ENCODE results near the gene UTS2B. TPM values are rescaled to one million over a fixed set of nuclear protein-coding genes. Genes with fewer than 3 reads are reported as not detected.

UTS2B gene
- polyA plus RNA-seq, 1 donor from 2014 or later, result 0.46 TPM

DNA sequence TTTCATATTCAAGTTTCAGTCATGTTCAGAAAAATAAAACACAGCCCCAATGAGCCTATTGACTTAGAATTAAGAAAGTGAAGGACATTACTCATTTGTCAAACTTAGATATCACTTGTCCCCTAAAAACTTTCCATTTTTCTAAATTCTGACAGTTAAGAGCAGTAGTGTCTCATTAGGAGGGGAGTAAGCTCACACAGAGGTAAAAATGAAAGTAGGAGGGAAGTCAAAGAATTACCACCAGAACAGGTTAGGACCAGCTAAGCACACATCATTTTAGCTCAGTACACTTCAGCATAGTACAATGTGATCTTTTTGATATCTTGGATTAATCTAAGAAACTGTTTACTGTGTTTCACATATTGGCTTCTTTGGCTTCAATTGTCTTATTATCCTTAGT, 67.0 kb downstream of the UTS2B start:
- H4K20me1 ChIP-seq (ENCODE audit: insufficient read depth), result no peaks in the 10 kb centered on the region
- H3K9me2 ChIP-seq (ENCODE audit: insufficient read depth, low read length), result no peaks in the 10 kb centered on the region
- no peak overlapping the region for H3K4me3 ChIP-seq (ENCODE audit: low read length)
- H3K36me3 ChIP-seq (ENCODE audit: insufficient read depth, low read length), result no peaks in the 10 kb centered on the region
- H3F3A ChIP-seq (ENCODE audit: insufficient read depth, low read length, poor library complexity, severe bottlenecking), result no peaks in the 10 kb centered on the region
- no peaks in the 10 kb centered on the region for H3K79me2 ChIP-seq (replicated peaks; ENCODE audit: insufficient read depth, low read length)
- no peaks in the 10 kb centered on the region for H3K27me3 ChIP-seq (ENCODE audit: insufficient read depth, low read depth, low read length)
- H3K9me3 ChIP-seq (ENCODE audit: low read length), result no peaks in the 10 kb centered on the region
- TF ChIP-seq SMC3 (conservative IDR thresholded peaks at IDR 0.05; ENCODE audit: poor library complexity), result no peak
- H2AFZ ChIP-seq (ENCODE audit: low read depth, low read length), result no peak overlapping the region
- no peak overlapping the region for H3K27ac ChIP-seq (ENCODE audit: low read length)
- H3K4me2 ChIP-seq (ENCODE audit: low read length), result no peak overlapping the region
- no peak overlapping the region for H3K9ac ChIP-seq (ENCODE audit: low read length)

DNA sequence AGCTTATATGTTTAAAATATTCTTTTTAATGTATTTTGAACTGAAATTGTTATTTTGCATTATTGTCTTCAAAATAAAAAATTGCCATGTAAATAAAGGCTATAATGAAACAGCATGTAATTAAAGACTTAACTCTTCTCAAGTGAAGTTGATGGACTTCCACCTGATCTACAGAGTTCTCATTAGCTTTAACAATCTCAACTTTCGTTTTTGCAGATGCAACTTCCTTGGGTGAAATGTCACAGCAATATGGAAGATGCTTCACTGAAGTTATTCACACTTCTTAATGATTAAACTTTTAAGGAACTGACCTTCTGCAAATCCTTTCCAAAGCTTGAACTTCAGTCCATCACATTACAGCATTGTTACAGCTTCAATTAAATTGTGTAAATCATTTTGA, 67.7 kb downstream of the UTS2B start:
- Histone ChIP-seq H3K4me2 (ENCODE audit: low read length) (no peak overlapping the region), H2AFZ (ENCODE audit: low read depth, low read length) (no peak overlapping the region), H4K20me1 (ENCODE audit: insufficient read depth) (no peaks in the 10 kb centered on the region), H3K9me3 (ENCODE audit: low read length) (no peaks in the 10 kb centered on the region), H3K9ac (ENCODE audit: low read length) (no peak overlapping the region), H3K79me2 (replicated peaks; ENCODE audit: insufficient read depth, low read length) (no peaks in the 10 kb centered on the region), H3K4me3 (ENCODE audit: low read length) (no peak overlapping the region), H3K27ac (ENCODE audit: low read length) (no peak overlapping the region), H3F3A (ENCODE audit: insufficient read depth, low read length, poor library complexity, severe bottlenecking) (no peaks in the 10 kb centered on the region), H3K27me3 (ENCODE audit: insufficient read depth, low read depth, low read length) (no peaks in the 10 kb centered on the region), H3K36me3 (ENCODE audit: insufficient read depth, low read length) (no peaks in the 10 kb centered on the region), H3K9me2 (ENCODE audit: insufficient read depth, low read length) (no peaks in the 10 kb centered on the region)
- no peak for TF ChIP-seq RAD21 (conservative IDR thresholded peaks at IDR 0.05)
- TF ChIP-seq SMC3 (conservative IDR thresholded peaks at IDR 0.05; ENCODE audit: poor library complexity), result no peak
- no peak for TF ChIP-seq TAF1 (IDR thresholded peaks at IDR 0.05; ENCODE audit: low read depth)
- TF ChIP-seq MXI1 (conservative IDR thresholded peaks at IDR 0.05; ENCODE audit: poor library complexity, severe bottlenecking), result no peak
- TF ChIP-seq EP300 (conservative IDR thresholded peaks at IDR 0.05; ENCODE audit: poor library complexity, severe bottlenecking), result no peak
- TF ChIP-seq, protein P1, sequence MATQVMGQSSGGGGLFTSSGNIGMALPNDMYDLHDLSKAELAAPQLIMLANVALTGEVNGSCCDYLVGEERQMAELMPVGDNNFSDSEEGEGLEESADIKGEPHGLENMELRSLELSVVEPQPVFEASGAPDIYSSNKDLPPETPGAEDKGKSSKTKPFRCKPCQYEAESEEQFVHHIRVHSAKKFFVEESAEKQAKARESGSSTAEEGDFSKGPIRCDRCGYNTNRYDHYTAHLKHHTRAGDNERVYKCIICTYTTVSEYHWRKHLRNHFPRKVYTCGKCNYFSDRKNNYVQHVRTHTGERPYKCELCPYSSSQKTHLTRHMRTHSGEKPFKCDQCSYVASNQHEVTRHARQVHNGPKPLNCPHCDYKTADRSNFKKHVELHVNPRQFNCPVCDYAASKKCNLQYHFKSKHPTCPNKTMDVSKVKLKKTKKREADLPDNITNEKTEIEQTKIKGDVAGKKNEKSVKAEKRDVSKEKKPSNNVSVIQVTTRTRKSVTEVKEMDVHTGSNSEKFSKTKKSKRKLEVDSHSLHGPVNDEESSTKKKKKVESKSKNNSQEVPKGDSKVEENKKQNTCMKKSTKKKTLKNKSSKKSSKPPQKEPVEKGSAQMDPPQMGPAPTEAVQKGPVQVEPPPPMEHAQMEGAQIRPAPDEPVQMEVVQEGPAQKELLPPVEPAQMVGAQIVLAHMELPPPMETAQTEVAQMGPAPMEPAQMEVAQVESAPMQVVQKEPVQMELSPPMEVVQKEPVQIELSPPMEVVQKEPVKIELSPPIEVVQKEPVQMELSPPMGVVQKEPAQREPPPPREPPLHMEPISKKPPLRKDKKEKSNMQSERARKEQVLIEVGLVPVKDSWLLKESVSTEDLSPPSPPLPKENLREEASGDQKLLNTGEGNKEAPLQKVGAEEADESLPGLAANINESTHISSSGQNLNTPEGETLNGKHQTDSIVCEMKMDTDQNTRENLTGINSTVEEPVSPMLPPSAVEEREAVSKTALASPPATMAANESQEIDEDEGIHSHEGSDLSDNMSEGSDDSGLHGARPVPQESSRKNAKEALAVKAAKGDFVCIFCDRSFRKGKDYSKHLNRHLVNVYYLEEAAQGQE (IDR thresholded peaks at IDR 0.05; ENCODE audit: borderline replicate concordance), result no peak

- TF ChIP-seq TAF1 (IDR thresholded peaks at IDR 0.05; ENCODE audit: low read depth) (no peak), RAD21 (conservative IDR thresholded peaks at IDR 0.05) (no peak), CTCF (IDR thresholded peaks at IDR 0.05; ENCODE audit: poor library complexity, severe bottlenecking) (no peak), POLR2AphosphoS5 (IDR thresholded peaks at IDR 0.05) (no peak), MXI1 (conservative IDR thresholded peaks at IDR 0.05; ENCODE audit: poor library complexity, severe bottlenecking) (no peak), SMC3 (conservative IDR thresholded peaks at IDR 0.05; ENCODE audit: poor library complexity) (no peak), EP300 (conservative IDR thresholded peaks at IDR 0.05; ENCODE audit: poor library complexity, severe bottlenecking) (no peak), EZH2 (IDR thresholded peaks at IDR 0.05; ENCODE audit: borderline replicate concordance, insufficient read depth, low read length, poor library complexity, severe bottlenecking) (no peak)
- TF ChIP-seq, protein P1 (IDR thresholded peaks at IDR 0.05; ENCODE audit: borderline replicate concordance), result no peak
- no peak overlapping the region for H2AFZ ChIP-seq (ENCODE audit: low read depth, low read length)
- no peaks in the 10 kb centered on the region for H3K9me2 ChIP-seq (ENCODE audit: insufficient read depth, low read length)
- H3F3A ChIP-seq (ENCODE audit: insufficient read depth, low read length, poor library complexity, severe bottlenecking), result no peaks in the 10 kb centered on the region
- no peaks in the 10 kb centered on the region for H3K79me2 ChIP-seq (replicated peaks; ENCODE audit: insufficient read depth, low read length)
- H3K36me3 ChIP-seq (ENCODE audit: insufficient read depth, low read length), result no peaks in the 10 kb centered on the region
- no peaks in the 10 kb centered on the region for H4K20me1 ChIP-seq (ENCODE audit: insufficient read depth)
- no peaks in the 10 kb centered on the region for H3K27me3 ChIP-seq (ENCODE audit: insufficient read depth, low read depth, low read length)
- no peak overlapping the region for H3K27ac ChIP-seq (ENCODE audit: low read length)
- H3K9me3 ChIP-seq (ENCODE audit: low read length), result no peaks in the 10 kb centered on the region
- H3K9ac ChIP-seq (ENCODE audit: low read length), result no peak overlapping the region
- no peak overlapping the region for H3K4me3 ChIP-seq (ENCODE audit: low read length)
- no peak overlapping the region for H3K4me2 ChIP-seq (ENCODE audit: low read length)
Observed at GRCh38 chr3:191261304-191261638, 69.1 kb downstream of the UTS2B start.

All from neural cell (in vitro differentiated cells).